ENCODE measurements around the gene NPW.

GRCh38 chr16:1997494-1998359 lies 21.9 kb upstream of the NPW start:
- TF ChIP-seq POLR2AphosphoS5 (IDR thresholded peaks at IDR 0.05; ENCODE audit: borderline replicate concordance, low read depth, low read length), result no peak; the same call in 1 of the 2 replicates
- no peak for TF ChIP-seq EZH2 (IDR thresholded peaks at IDR 0.05)
